ENCODE data around the gene M1AP. TPM values are rescaled to one million over a fixed set of nuclear protein-coding genes. Genes with fewer than 3 reads are reported as not detected.

M1AP gene
- total and polyA plus RNA-seq, 2 of the 8 experiments (the other 6 are each of a cell fraction or from before 2014, with no cell fraction given) = 4.8 TPM

DNA sequence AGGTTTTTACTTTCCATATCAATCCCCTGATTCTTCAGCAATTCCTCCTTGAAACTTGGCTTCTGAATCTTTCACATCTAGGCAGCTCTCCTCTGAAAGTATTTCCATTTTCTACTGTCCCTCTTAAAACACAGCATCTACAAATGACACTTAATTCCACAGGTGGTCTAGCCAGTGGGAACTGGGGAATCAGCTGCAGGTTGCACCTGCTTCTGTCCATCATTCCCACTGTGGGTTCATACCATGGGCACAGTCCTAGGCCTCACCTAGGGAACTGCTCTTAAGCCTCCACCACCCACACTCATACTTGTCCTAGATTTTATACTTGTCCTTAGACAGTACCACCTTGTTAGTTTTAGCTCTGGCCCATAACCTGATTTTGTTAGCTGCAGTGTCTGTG is 96.6 kb downstream of the M1AP start (continued):
- TF ChIP-seq CREB1 (IDR thresholded peaks at IDR 0.05) = no peak
- TF ChIP-seq SRF (IDR thresholded peaks at IDR 0.05; ENCODE audit: low read depth, low read length) = no peak
- TF ChIP-seq CHD1 (IDR thresholded peaks at IDR 0.05; ENCODE audit: low read depth, low read length) = no peak
- TF ChIP-seq HDAC6 (IDR thresholded peaks at IDR 0.05; ENCODE audit: low read depth, low read length) = no peak
- TF ChIP-seq TBP (IDR thresholded peaks at IDR 0.05; ENCODE audit: low read depth, low read length) = no peak
- TF ChIP-seq, protein P1, sequence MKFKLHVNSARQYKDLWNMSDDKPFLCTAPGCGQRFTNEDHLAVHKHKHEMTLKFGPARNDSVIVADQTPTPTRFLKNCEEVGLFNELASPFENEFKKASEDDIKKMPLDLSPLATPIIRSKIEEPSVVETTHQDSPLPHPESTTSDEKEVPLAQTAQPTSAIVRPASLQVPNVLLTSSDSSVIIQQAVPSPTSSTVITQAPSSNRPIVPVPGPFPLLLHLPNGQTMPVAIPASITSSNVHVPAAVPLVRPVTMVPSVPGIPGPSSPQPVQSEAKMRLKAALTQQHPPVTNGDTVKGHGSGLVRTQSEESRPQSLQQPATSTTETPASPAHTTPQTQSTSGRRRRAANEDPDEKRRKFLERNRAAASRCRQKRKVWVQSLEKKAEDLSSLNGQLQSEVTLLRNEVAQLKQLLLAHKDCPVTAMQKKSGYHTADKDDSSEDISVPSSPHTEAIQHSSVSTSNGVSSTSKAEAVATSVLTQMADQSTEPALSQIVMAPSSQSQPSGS (IDR thresholded peaks at IDR 0.05; ENCODE audit: low read length) = no peak
